GM19438 (cell line): ENCODE data around the gene AMBRA1.

Experiments used
- ATAC-seq: cut with Tn5 transposase; IDR thresholded peaks from one replicate; pipeline ENCODE4 v1.9.1; 2021; ENCODE audit warnings: low read depth; ENCODE audit not compliant: unreplicated experiment

The AMBRA1 gene

GRCh38 chr11:46451759-46452158, 142.1 kb downstream of the AMBRA1 start:
- no peak for ATAC-seq

- ATAC-seq, result no peak
These were observed 142.9 kb downstream of the AMBRA1 start for GRCh38 chr11:46450846-46451477.

GRCh38 chr11:46447544-46447943, 146.3 kb downstream of the AMBRA1 start:
- ATAC-seq, result no peak

GRCh38 chr11:46445920-46446771, 147.7 kb downstream of the AMBRA1 start:
- ATAC-seq, result no peak

GRCh38 chr11:46445192-46445919, 148.5 kb downstream of the AMBRA1 start:
- no peak for ATAC-seq

- ATAC-seq, result no peak
These were observed 149.5 kb downstream of the AMBRA1 start for GRCh38 chr11:46444305-46444704.

GRCh38 chr11:46438211-46438610, 155.6 kb downstream of the AMBRA1 start:
- no peak for ATAC-seq

GRCh38 chr11:46437122-46437689, 156.6 kb downstream of the AMBRA1 start:
- no peak for ATAC-seq

- ATAC-seq, result no peak
These were observed 157.7 kb downstream of the AMBRA1 start for GRCh38 chr11:46436113-46436512.

- no peak for ATAC-seq
These were observed 158.1 kb downstream of the AMBRA1 start for GRCh38 chr11:46435679-46436078.

- ATAC-seq, result no peak
These were observed 162.6 kb downstream of the AMBRA1 start for GRCh38 chr11:46431211-46431610.

- ATAC-seq, result no peak
These were observed 164.1 kb downstream of the AMBRA1 start for GRCh38 chr11:46429717-46430116.

- ATAC-seq, result no peak
These were observed 166.5 kb downstream of the AMBRA1 start for GRCh38 chr11:46427364-46427763.

- no peak for ATAC-seq
These were observed 167.4 kb downstream of the AMBRA1 start for GRCh38 chr11:46426233-46426991.

GRCh38 chr11:46422588-46422987, 171.2 kb downstream of the AMBRA1 start:
- ATAC-seq, result no peak

GRCh38 chr11:46421257-46421880, 172.5 kb downstream of the AMBRA1 start:
- ATAC-seq, result no peak

GRCh38 chr11:46420513-46420912, 173.3 kb downstream of the AMBRA1 start:
- ATAC-seq, result no peak

GRCh38 chr11:46418751-46419150, 175.1 kb downstream of the AMBRA1 start:
- no peak for ATAC-seq

GRCh38 chr11:46417711-46418110, 176.1 kb downstream of the AMBRA1 start:
- no peak for ATAC-seq

- no peak for ATAC-seq
These were observed 178.9 kb downstream of the AMBRA1 start for GRCh38 chr11:46414879-46415278.
